HCT116 (cell line): ENCODE results near the gene WNT9B.

ENCODE experiments used
- CEBPB ChIP-seq: IDR thresholded peaks from 2 replicates; pipeline ENCODE4 v1.6.1; 2012; ENCODE audit warnings: low read depth
- EGR1 ChIP-seq: IDR thresholded peaks from 2 replicates; pipeline ENCODE4 v1.6.1; 2012; ENCODE audit warnings: low read depth
- ELF1 ChIP-seq: IDR thresholded peaks from 2 replicates; pipeline ENCODE4 v1.6.1; 2012; ENCODE audit warnings: low read depth, borderline replicate concordance
- EZH2 ChIP-seq: fragments of 200-600 bp; sonication (generic); IDR thresholded peaks from 2 replicates; pipeline ENCODE4 v1.6.1; 2017; ENCODE audit warnings: antibody characterized with exemption, mixed run types
- MAX ChIP-seq: IDR thresholded peaks from 2 replicates; pipeline ENCODE4 v1.6.1; 2012
- POLR2A ChIP-seq: IDR thresholded peaks from 2 replicates; pipeline ENCODE4 v1.7.0; 2011; ENCODE audit warnings: borderline replicate concordance; ENCODE audit not compliant: insufficient read depth, insufficient read length; ENCODE audit errors: extremely low read depth
- POLR2AphosphoS5 ChIP-seq: IDR thresholded peaks from 2 replicates; pipeline ENCODE4 v1.6.1; 2011; ENCODE audit warnings: mild to moderate bottlenecking, low read depth, low read length, moderate library complexity
- SIN3A ChIP-seq: IDR thresholded peaks from 2 replicates; pipeline ENCODE4 v1.6.1; 2012; ENCODE audit warnings: low read depth
- SP1 ChIP-seq: IDR thresholded peaks from 2 replicates; pipeline ENCODE4 v1.6.1; 2012; ENCODE audit warnings: low read depth
- SRF ChIP-seq: IDR thresholded peaks from 2 replicates; pipeline ENCODE4 v1.6.1; 2012; ENCODE audit warnings: low read depth
- YY1 ChIP-seq: IDR thresholded peaks from 2 replicates; pipeline ENCODE4 v1.6.1; 2011; ENCODE audit warnings: low read length, low read depth, moderate library complexity, mild to moderate bottlenecking; ENCODE audit not compliant: insufficient replicate concordance; ENCODE audit errors: extremely low read depth
- ZBTB33 ChIP-seq: IDR thresholded peaks from 2 replicates; pipeline ENCODE4 v1.6.1; 2011; ENCODE audit warnings: mild to moderate bottlenecking, low read length, moderate library complexity; ENCODE audit not compliant: insufficient replicate concordance; ENCODE audit errors: extremely low read depth
- ZNF274 ChIP-seq: fragments of 200-500 bp; sonication (Bioruptor generic); IDR thresholded peaks from 2 replicates; pipeline ENCODE4 v1.6.1; 2014; ENCODE audit warnings: mild to moderate bottlenecking, low read depth, low read length, inconsistent platforms
- TF ChIP-seq, protein P1 (sequence below), 3 experiments: fragments of 200-600 bp in 1 of 3; sonication (generic) in 1 of 3; IDR thresholded peaks in 2 of 3; conservative IDR thresholded peaks in 1 of 3; 2 replicates each; pipeline ENCODE4 v1.5.1; 2012 to 2017; ENCODE audit warnings: low read depth in 2 of 3, low read length in 2 of 3, antibody characterized with exemption in 1 of 3, borderline replicate concordance in 1 of 3, control low read depth in 1 of 3, mild to moderate bottlenecking in 1 of 3, mixed read lengths in 1 of 3, mixed run types in 1 of 3, moderate library complexity in 1 of 3; ENCODE audit not compliant: insufficient read depth in 1 of 3

- TF ChIP-seq, protein P1, sequence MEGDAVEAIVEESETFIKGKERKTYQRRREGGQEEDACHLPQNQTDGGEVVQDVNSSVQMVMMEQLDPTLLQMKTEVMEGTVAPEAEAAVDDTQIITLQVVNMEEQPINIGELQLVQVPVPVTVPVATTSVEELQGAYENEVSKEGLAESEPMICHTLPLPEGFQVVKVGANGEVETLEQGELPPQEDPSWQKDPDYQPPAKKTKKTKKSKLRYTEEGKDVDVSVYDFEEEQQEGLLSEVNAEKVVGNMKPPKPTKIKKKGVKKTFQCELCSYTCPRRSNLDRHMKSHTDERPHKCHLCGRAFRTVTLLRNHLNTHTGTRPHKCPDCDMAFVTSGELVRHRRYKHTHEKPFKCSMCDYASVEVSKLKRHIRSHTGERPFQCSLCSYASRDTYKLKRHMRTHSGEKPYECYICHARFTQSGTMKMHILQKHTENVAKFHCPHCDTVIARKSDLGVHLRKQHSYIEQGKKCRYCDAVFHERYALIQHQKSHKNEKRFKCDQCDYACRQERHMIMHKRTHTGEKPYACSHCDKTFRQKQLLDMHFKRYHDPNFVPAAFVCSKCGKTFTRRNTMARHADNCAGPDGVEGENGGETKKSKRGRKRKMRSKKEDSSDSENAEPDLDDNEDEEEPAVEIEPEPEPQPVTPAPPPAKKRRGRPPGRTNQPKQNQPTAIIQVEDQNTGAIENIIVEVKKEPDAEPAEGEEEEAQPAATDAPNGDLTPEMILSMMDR (IDR thresholded peaks at IDR 0.05 in 2 of 3, conservative IDR thresholded peaks at IDR 0.05 in 1 of 3; ENCODE audit: borderline replicate concordance in 1 of 3, insufficient read depth in 1 of 3, low read depth in 2 of 3, low read length in 2 of 3) = no peak
- TF ChIP-seq CEBPB = no peak
- TF ChIP-seq POLR2AphosphoS5 = no peak
- TF ChIP-seq ELF1 = no peak
- no peak for TF ChIP-seq MAX
- no peak for TF ChIP-seq POLR2A
- no peak for TF ChIP-seq ZNF274
- no peak for TF ChIP-seq EGR1
- TF ChIP-seq SIN3A = no peak
- no peak for TF ChIP-seq EZH2
- no peak for TF ChIP-seq YY1
- no peak for TF ChIP-seq ZBTB33
- no peak for TF ChIP-seq SRF
- TF ChIP-seq SP1 = no peak
These were observed 3.1 kb downstream of the WNT9B start for GRCh38 chr17:46854515-46854914.
